Thyroid gland (tissue), 4 donors: ENCODE results near the gene AK3. TPM values are rescaled to one million over a fixed set of nuclear protein-coding genes. Genes with fewer than 3 reads are reported as not detected.

ENCODE experiments used
- DNase-seq, 2 donors: peaks; one replicate each; pipeline ENCODE4 v3.0.0-alpha.2; 2019
- H3K27ac ChIP-seq, 3 donors: fragments of 200-600 bp; sonication (generic); 1 replicate in 2 of 3; 2 replicates in 1 of 3; pipeline ENCODE4 v1.5.1; 2016 to 2019; ENCODE audit warnings: mild to moderate bottlenecking in 1 of 3, moderate library complexity in 1 of 3
- H3K27me3 ChIP-seq: fragments of 200-600 bp; sonication (generic); one replicate; pipeline ENCODE4 v1.5.1; 2019
- H3K36me3 ChIP-seq, 2 donors: fragments of 200-600 bp; sonication (generic); one replicate each; pipeline ENCODE4 v1.5.1; 2016 to 2019
- H3K4me1 ChIP-seq, 2 donors: fragments of 200-600 bp; sonication (generic); one replicate each; pipeline ENCODE4 v1.5.1; 2017 to 2019
- H3K4me3 ChIP-seq, 3 donors: fragments of 200-600 bp; sonication (generic); replicated peaks in 1 of 3; 1 replicate in 2 of 3; 2 replicates in 1 of 3; pipeline ENCODE4 v1.5.1; 2016; ENCODE audit warnings: mild to moderate bottlenecking in 1 of 3
- H3K9me3 ChIP-seq: fragments of 200-600 bp; sonication (generic); one replicate; pipeline ENCODE4 v1.5.1; 2017
- POLR2A ChIP-seq, 2 donors: fragments of 450-650 bp; IDR thresholded peaks; one replicate each; pipeline ENCODE4 v1.6.1; 2017; ENCODE audit warnings: antibody characterized with exemption in 2 of 2, mild to moderate bottlenecking in 2 of 2, moderate library complexity in 1 of 2
- WGBS, 2 donors: methylation state at CpG; one replicate each; pipeline ENCODE4 v1.1.5; 2017; 5-methylcytosine and 5-hydroxymethylcytosine counted together
- intact Hi-C: fragments of 100-400 bp; cut with DNase I; formaldehyde crosslinking; loops from one replicate; pipeline ENCODE4 v1.15.1; 2023
- total RNA-seq, 4 donors: library from RNA; depleted of rRNA; stranded (reverse); fragments of >200 nt; gene quantifications; one replicate each; pipeline ENCODE4 v1.2.3, GENCODE V29; 2016
- TF ChIP-seq, protein P1 (sequence below), 6 experiments: fragments of 200-600 bp in 3 of 6; fragments of 450-650 bp in 3 of 6; sonication (generic) in 3 of 6; IDR thresholded peaks; one replicate each; pipeline ENCODE4 v1.5.1; 2016 to 2019; ENCODE audit warnings: antibody characterized with exemption in 6 of 6, mild to moderate bottlenecking in 2 of 6, inconsistent platforms in 1 of 6, moderate library complexity in 1 of 6

AK3 gene
- total RNA-seq, 4 donors from 2014 or later: 90.1 to 101 (median 92.7) TPM

DNA sequence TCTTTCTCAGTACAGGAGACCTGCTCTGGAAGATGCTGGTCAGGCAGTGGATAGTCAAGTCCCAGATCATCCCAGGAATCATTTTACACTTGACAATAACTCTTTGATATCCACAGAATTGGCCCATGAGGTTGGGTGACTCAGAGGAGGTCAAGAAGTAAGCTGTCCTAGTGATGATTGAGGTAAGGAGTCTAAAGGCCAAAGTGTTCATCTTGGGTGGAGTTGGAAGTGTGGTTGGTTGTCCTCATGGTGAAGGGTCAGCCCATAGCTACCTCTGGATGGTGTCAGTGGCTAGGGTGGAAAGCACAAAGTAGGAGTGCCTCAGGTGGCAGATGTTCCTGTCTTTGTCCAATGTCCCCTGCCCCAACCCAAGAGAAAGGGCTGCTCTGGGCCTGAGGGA lies 27.7 kb upstream of the AK3 start:
- no peak for DNase-seq
- intact Hi-C loops: loop anchor here (10.0 kb wide), 1 partner anchor 656 kb away; no protein-coding TSS in a partner anchor

DNA sequence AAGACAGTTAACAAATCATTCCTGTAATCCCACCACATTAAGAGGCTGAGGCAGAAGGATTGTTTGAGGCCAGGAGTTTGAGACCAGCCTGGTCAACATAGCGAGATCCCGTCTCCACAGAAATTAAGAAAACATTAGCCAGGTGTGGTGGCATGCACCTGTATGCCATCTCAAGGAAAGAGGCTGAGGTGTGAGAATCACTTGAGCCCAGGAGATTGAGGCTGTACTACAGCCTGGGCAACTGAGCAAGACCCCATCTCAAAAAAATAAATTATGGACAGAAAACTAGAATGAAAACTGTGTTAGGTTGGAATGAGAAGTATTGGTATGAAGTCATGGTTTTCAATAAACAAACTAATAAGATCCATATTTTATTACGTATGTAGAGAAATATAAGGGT lies 23.0 kb upstream of the AK3 start:
- Histone ChIP-seq H3K27ac (no peak overlapping the region), H3K27me3 (no peaks in the 10 kb centered on the region), H3K4me3 (no peak overlapping the region), H3K4me1 (peaks cover 0 to 7% of the 10 kb centered on the region in 2 donors), H3K9me3 (no peaks in the 10 kb centered on the region), H3K36me3 (no peaks in the 10 kb centered on the region)
- DNase-seq: no peak
- TF ChIP-seq POLR2A (IDR thresholded peaks at IDR 0.05): no peak
- TF ChIP-seq, protein P1, sequence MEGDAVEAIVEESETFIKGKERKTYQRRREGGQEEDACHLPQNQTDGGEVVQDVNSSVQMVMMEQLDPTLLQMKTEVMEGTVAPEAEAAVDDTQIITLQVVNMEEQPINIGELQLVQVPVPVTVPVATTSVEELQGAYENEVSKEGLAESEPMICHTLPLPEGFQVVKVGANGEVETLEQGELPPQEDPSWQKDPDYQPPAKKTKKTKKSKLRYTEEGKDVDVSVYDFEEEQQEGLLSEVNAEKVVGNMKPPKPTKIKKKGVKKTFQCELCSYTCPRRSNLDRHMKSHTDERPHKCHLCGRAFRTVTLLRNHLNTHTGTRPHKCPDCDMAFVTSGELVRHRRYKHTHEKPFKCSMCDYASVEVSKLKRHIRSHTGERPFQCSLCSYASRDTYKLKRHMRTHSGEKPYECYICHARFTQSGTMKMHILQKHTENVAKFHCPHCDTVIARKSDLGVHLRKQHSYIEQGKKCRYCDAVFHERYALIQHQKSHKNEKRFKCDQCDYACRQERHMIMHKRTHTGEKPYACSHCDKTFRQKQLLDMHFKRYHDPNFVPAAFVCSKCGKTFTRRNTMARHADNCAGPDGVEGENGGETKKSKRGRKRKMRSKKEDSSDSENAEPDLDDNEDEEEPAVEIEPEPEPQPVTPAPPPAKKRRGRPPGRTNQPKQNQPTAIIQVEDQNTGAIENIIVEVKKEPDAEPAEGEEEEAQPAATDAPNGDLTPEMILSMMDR (IDR thresholded peaks at IDR 0.05): no peak
- intact Hi-C loops: loop anchor here (5.0 to 10.0 kb wide), 2 partner anchors 223 to 661 kb away; partner anchors contain the start of gene JAK2
- 65 to 78% methylated on average over 3 of the region's 3 CpGs for WGBS, 2 donors

More for the DNA sequence above, 27.7 kb upstream of the AK3 start:
- no peaks in the 10 kb centered on the region for H3K36me3 ChIP-seq
- no peaks in the 10 kb centered on the region for H3K27me3 ChIP-seq
- TF ChIP-seq, protein P1 (IDR thresholded peaks at IDR 0.05): no peak
- TF ChIP-seq POLR2A (IDR thresholded peaks at IDR 0.05): no peak
- H3K4me3 ChIP-seq: no peak overlapping the region
- H3K27ac ChIP-seq: no peak overlapping the region
- no peaks in the 10 kb centered on the region for H3K9me3 ChIP-seq
- no peaks in the 10 kb centered on the region for H3K4me1 ChIP-seq

DNA sequence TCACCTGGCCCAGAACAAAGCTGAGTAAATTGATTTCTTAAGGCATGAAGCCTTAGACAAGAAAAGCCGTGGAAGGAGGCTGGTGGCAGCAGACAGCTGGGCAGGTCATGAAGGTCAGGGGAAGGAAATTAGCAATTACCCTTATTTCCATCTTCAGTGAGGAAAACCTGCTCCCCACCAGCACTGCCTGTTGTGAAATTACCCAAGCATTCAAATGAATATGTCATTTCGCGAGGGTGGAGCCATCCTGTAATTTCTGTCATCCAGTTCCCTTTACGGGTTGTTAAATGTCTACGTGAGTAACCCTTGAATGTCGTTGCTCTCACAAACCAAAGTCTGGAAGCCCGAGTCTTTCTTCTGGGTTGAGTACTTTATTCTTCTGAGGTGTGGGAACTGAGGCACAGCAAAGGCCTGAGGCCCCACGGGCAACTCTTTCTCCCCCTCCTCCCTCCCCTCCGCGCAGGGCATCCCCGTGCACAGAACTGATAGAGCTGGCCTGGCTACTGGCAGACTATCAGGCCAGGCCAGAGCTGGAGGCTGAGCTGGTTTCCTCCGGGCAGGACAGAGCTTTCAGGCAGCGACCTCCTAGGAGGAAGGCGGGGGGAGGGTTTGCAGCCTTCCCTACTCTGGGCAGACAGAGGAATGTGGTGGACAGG lies 22.0 kb upstream of the AK3 start:
- DNase-seq: no peak
- intact Hi-C loops: loop anchor here (5.0 to 10.0 kb wide), 2 partner anchors 224 to 662 kb away; partner anchors contain the start of gene JAK2
- Histone ChIP-seq H3K4me3 (no peak overlapping the region), H3K9me3 (no peaks in the 10 kb centered on the region), H3K27me3 (no peaks in the 10 kb centered on the region), H3K4me1 (peaks cover 0 to 7% of the 10 kb centered on the region in 2 donors), H3K36me3 (no peaks in the 10 kb centered on the region), H3K27ac (no peak overlapping the region)
- 54 to 56% methylated on average over 14 of the region's 14 CpGs for WGBS, 2 donors
- TF ChIP-seq, protein P1 (IDR thresholded peaks at IDR 0.05): no peak

DNA sequence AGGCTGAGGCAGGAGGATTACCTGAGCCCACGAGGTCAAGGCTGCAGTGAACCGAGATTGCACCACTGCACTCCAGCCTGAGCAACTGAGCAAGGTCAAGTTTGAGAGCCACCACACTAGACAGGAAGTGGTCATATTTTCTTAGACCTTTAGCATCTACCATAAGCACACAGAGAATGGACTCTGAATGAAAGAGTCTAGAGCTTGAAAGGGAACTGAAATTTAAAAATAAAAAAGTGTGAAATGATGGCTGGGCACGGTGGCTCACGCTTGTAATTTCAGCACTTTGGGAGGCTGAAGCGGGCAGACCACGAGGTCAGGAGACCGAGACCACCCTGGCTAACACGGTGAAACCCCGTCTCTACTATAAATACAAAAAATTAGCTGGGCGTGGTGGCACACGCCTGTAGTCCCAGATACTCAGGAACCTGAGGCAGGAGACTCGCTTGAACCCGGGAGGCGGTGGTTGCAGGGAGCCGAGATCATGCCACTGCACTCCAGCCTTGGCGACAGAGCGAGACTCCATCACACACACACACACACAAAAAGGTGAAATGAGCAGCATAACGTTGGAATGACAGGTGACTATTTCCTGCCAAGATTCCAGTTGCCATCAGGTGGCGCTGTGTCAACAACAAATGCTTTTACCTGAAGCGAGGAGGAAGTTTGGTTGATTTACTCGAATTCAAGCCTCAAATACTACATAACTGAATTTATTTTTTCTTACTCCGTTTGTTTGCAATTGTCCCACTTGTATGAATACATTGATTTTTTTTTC lies 21.3 kb upstream of the AK3 start:
- Histone ChIP-seq H3K4me1 (peaks cover 0 to 7% of the 10 kb centered on the region in 2 donors), H3K27ac (no peak overlapping the region), H3K9me3 (no peaks in the 10 kb centered on the region), H3K4me3 (no peak overlapping the region), H3K27me3 (no peaks in the 10 kb centered on the region), H3K36me3 (no peaks in the 10 kb centered on the region)
- 30% methylated on average over 22 of the region's 22 CpGs for WGBS, 2 donors
- no peak for TF ChIP-seq POLR2A (IDR thresholded peaks at IDR 0.05)
- TF ChIP-seq, protein P1 (IDR thresholded peaks at IDR 0.05): peak; percentile 55 to 92 (median 79)
- DNase-seq: peak; percentile 81 to 88
- intact Hi-C loops: loop anchor here (5.0 to 10.0 kb wide), 2 partner anchors 225 to 663 kb away; partner anchors contain the start of gene JAK2

DNA sequence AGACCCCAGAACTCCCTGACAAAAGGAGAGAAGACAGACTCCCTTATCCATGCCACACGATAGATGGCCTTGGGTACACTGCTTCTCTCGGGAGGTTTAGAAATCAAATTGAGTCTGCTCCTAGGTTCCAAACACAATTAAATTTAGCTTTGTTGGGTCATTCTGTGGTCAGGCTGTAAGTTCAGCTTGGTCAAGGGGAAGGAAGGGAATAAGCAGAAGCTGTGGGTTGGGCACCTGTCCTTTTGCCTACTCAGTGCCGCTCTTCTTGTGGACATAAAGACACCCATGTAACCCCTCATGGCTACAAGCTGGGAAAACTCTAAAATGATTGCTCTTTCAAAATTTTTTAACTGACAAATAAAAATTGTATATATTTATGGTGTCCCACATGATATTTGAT lies 19.1 kb upstream of the AK3 start:
- Histone ChIP-seq H3K27me3 (no peaks in the 10 kb centered on the region), H3K36me3 (no peaks in the 10 kb centered on the region), H3K4me1 (peaks cover 0 to 7% of the 10 kb centered on the region in 2 donors), H3K4me3 (no peak overlapping the region), H3K27ac (no peak overlapping the region), H3K9me3 (no peaks in the 10 kb centered on the region)
- 74 to 82% methylated on average over 3 of the region's 3 CpGs for WGBS, 2 donors
- DNase-seq: no peak
- TF ChIP-seq, protein P1 (IDR thresholded peaks at IDR 0.05): no peak
- TF ChIP-seq POLR2A (IDR thresholded peaks at IDR 0.05): no peak
- intact Hi-C loops: loop anchor here (5.0 to 10.0 kb wide), 2 partner anchors 227 to 665 kb away; partner anchors contain the start of gene JAK2
